ENCODE data around the gene PTTG1. TPM values are rescaled to one million over a fixed set of nuclear protein-coding genes. Genes with fewer than 3 reads are reported as not detected.

The PTTG1 gene
- total and polyA plus RNA-seq, 2 donors (not counting 1 experiment from before 2014, with no cell fraction given), result 8.1 to 15.4 TPM

DNA sequence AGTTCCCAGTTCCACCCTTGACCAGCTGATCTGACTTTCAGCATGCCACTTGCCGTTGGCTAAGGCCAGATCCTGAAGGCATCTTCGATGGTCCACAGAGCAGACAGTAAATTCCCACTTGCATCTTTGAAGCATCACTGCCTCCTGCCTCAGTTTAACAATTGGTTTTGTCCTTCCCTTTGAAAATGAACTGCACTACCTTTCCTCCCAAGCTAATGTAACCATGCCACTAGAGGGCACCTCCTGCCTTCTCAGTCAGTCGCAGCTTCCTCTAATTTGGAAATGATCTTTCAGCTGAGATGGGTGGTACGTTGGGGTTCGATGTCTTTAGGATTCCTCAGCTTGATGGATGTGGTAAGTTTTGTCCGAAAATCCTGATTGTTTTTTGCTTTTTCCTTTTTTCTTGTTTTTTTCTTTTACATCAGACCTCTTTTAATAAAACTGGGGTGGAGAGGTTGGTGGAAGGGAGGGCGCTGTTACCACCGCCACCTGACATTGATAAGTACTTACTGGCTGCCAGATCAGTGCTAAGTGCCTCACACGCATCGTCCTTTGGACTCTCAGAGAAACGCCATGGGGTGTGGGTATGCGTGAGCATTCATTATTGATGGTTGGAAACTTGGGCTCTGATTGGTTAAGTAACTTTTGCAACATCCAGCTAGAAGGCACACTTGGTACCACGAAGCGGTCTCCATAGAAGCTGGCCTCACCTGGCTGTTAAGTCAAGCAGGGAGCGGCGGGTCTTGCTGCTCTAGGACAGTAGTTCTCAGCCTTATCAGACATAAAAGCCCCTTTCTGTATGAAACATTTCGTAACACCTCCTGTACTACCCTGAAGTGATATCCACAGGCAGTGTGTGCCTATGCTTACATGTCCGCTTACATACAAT lies 16.9 kb downstream of the PTTG1 start:
- Histone ChIP-seq H3K36me3 (replicated peaks in 1 of 2; ENCODE audit: control extremely low read depth in 1 of 2, control insufficient read depth in 1 of 2, extremely low read depth in 1 of 2, insufficient read depth in 2 of 2, low read length in 1 of 2) (no peaks in the 10 kb centered on the region), H3K4me1 (ENCODE audit: control insufficient read depth in 2 of 2, insufficient read depth in 2 of 2, low read length in 2 of 2) (peaks cover 22 to 28% of the 10 kb centered on the region in 2 donors), H3K27ac (ENCODE audit: low read length in 2 of 2) (peak overlapping the region; percentile 14 to 54), H2AFZ (ENCODE audit: insufficient read depth, low read depth, low read length, poor library complexity, severe bottlenecking) (peak overlapping the region; percentile 84), H3K4me3 (ENCODE audit: control extremely low read depth in 1 of 5, extremely low read depth in 1 of 5, insufficient read depth in 1 of 5, low read depth in 2 of 5, low read length in 4 of 5) (peak overlapping the region; percentile 44 to 83 (median 64)), H3K9me3 (ENCODE audit: control extremely low read depth in 1 of 3, control insufficient read depth in 2 of 3, insufficient read depth in 1 of 3, low read length in 2 of 3) (no peaks in the 10 kb centered on the region), H3K4me2 (replicated peaks; ENCODE audit: low read depth, low read length, poor library complexity, severe bottlenecking) (peak overlapping the region; percentile 85), H3K79me2 (ENCODE audit: control insufficient read depth, insufficient read depth, low read length) (peaks cover 5% of the 10 kb centered on the region), H4K20me1 (ENCODE audit: control insufficient read depth, insufficient read depth, low read length, poor library complexity, severe bottlenecking) (no peaks in the 10 kb centered on the region), H3K27me3 (replicated peaks in 1 of 4; ENCODE audit: control extremely low read depth in 1 of 4, control insufficient read depth in 3 of 4, insufficient read depth in 4 of 4, low read length in 3 of 4) (no peaks in the 10 kb centered on the region), H3K9ac (ENCODE audit: low read length) (peak overlapping the region; percentile 71)
- Mint-ChIP-seq H3K27me3 (no peaks in the 10 kb centered on the region), H3K27ac (peak overlapping the region; percentile 89), H3K9me3 (ENCODE audit: insufficient read depth) (no peaks in the 10 kb centered on the region), H3K4me1 (peaks cover 46% of the 10 kb centered on the region), H3K4me3 (peak overlapping the region; percentile 92)
- intact Hi-C loops (cut with micrococcal nuclease), result loop anchor here (1.0 to 10.0 kb wide), 5 partner anchors 19 to 1106 kb away; partner anchors contain the start of genes GABRB2 and SLU7
- peak; percentile 50 for ATAC-seq (ENCODE audit: low read depth)
- POLR2A ChIA-PET, result interaction anchor here (1.0 to 1.3 kb wide), 3 partner anchors 16 to 28 kb away, joined by 5 to 7 read pairs (median 7); partner anchors contain the start of genes PTTG1 and SLU7
- 0% methylated on average over 13 of the region's 18 CpGs for WGBS (ENCODE audit: insufficient coverage)
- TF ChIP-seq CTCF (IDR thresholded peaks at IDR 0.05), result peak; percentile 70
- no peak for TF ChIP-seq EZH2 (IDR thresholded peaks at IDR 0.05; ENCODE audit: borderline replicate concordance, insufficient read depth, low read depth, low read length, poor library complexity, severe bottlenecking)
- peak; percentile 80 for DNase-seq
- CTCF ChIA-PET, result interaction anchor here (0.6 to 4.9 kb wide), 40 partner anchors 10 to 1277 kb away, joined by 3 to 89 read pairs (median 5); partner anchors contain the start of genes PTTG1, SLU7 and TTC1

Measured in B cell (primary cell).